Skeletal muscle satellite cell (primary cell): Measurements from ENCODE around the gene PTPRT.

Experiments used
- H3K27me3 ChIP-seq: 2 replicates; pipeline ENCODE4 v1.7.0; 2013; ENCODE audit warnings: low read length; ENCODE audit not compliant: control insufficient read depth, insufficient read depth
- H3K36me3 ChIP-seq: 2 replicates; pipeline ENCODE4 v1.7.0; 2013; ENCODE audit warnings: mild to moderate bottlenecking, control low read depth, low read length; ENCODE audit not compliant: insufficient read depth
- H3K4me1 ChIP-seq: 2 replicates; pipeline ENCODE4 v1.7.0; 2013; ENCODE audit warnings: low read length; ENCODE audit not compliant: control insufficient read depth, insufficient read depth
- H3K4me2 ChIP-seq: 2 replicates; pipeline ENCODE4 v1.7.0; 2013; ENCODE audit warnings: mild to moderate bottlenecking, low read length
- H3K4me3 ChIP-seq: 2 replicates; pipeline ENCODE4 v1.7.0; 2013; ENCODE audit warnings: low read length
- H3K9ac ChIP-seq: 2 replicates; pipeline ENCODE4 v1.7.0; 2013; ENCODE audit warnings: mild to moderate bottlenecking, low read depth, low read length, moderate library complexity
- H3K9me3 ChIP-seq: replicated peaks from 2 replicates; pipeline ENCODE4 v1.7.0; 2013; ENCODE audit warnings: mild to moderate bottlenecking, control low read depth, low read length

Gene PTPRT

GRCh38 chr20:42959996-42960395, 229.7 kb downstream of the PTPRT start:
- Histone ChIP-seq H3K36me3 (no peaks in the 10 kb centered on the region), H3K9me3 (peaks cover 16% of the 10 kb centered on the region), H3K4me2 (no peak overlapping the region), H3K9ac (no peak overlapping the region), H3K4me1 (no peaks in the 10 kb centered on the region), H3K27me3 (no peaks in the 10 kb centered on the region), H3K4me3 (no peak overlapping the region)

GRCh38 chr20:42958367-42959069, 231.2 kb downstream of the PTPRT start:
- H3K4me2 ChIP-seq: no peak overlapping the region
- no peaks in the 10 kb centered on the region for H3K27me3 ChIP-seq
- no peak overlapping the region for H3K9ac ChIP-seq
- no peaks in the 10 kb centered on the region for H3K36me3 ChIP-seq
- H3K9me3 ChIP-seq: peaks cover 16% of the 10 kb centered on the region
- no peak overlapping the region for H3K4me3 ChIP-seq
- no peaks in the 10 kb centered on the region for H3K4me1 ChIP-seq

DNA sequence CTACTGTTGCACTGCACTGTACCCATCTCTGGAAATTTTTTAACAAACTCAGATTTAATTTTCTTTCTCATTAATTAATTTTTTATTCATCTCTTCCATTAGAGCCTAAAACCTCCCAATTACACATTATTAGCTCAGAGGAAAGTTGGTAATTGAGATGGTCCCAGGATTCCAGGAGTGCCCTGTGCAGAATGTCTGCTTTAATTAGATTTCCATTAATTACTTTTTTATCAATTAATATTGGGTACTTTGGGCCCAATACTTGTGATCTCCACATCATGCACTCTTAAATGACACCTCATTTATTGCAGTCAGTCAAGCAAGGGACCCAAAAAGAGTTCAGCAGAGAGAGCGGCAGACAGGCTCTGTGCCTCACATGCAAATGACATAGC, 232.0 kb downstream of the PTPRT start:
- Histone ChIP-seq H3K4me2 (no peak overlapping the region), H3K4me1 (no peaks in the 10 kb centered on the region), H3K27me3 (no peaks in the 10 kb centered on the region), H3K9ac (no peak overlapping the region), H3K36me3 (no peaks in the 10 kb centered on the region), H3K4me3 (no peak overlapping the region), H3K9me3 (peaks cover 16% of the 10 kb centered on the region)

DNA sequence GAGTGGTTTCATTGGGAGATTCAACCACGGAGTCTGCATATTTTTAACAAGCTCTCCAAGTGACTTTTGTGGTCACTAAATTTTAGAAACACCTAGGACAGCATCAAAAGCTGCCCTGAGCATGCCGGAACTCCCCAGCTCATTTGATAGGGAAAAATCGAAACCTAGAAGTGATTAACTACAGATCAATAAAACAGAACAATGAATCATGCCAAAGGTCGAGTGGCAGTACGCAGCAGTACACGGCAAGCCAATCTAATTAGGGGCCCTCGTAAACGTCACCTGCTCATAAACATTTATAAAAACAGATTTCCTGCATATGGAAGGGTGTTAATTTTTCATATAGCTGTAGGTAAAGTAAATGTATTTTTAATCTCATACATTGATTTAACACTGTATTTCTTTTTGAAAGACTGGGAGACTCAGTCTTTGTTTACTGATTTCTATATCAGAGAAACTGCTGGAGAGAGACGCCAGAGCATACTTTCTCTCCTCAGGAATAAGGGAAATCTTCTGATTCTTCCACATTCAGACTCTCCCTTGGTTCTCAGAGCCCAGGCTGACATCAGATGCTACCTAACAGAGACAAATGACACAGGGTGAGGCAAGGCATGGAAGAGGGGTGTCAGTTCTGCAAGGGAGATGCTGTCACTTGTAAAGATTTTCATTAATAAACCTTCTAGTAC, 232.5 kb downstream of the PTPRT start:
- no peaks in the 10 kb centered on the region for H3K4me1 ChIP-seq

DNA sequence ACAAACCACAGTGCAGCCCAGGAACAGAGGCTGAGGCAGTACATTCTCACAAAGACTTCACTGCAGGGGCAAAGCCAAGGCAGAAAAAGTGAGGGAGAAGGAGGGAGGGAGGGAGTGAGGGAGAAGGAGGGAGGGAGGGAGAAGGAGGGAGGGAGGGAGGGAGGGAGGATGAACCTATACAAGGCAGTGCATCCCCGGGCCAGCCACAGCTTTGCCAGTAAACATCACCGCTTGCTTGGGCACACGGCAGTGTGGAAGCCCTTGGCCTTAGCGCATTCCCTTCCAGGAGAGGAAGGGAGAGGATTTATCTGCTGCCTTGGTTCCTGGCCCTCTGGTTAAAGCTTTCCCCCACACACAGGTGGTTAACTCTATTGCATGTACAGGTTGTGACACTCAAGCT, 234.0 kb downstream of the PTPRT start:
- peaks cover 20% of the 10 kb centered on the region for H3K9me3 ChIP-seq
- H3K36me3 ChIP-seq: no peaks in the 10 kb centered on the region
- H3K4me1 ChIP-seq: no peaks in the 10 kb centered on the region
- H3K9ac ChIP-seq: no peak overlapping the region
- no peak overlapping the region for H3K4me2 ChIP-seq
- H3K27me3 ChIP-seq: no peaks in the 10 kb centered on the region
- H3K4me3 ChIP-seq: no peak overlapping the region

More for the DNA sequence above, 232.5 kb downstream of the PTPRT start:
- no peak overlapping the region for H3K4me2 ChIP-seq
- peaks cover 16% of the 10 kb centered on the region for H3K9me3 ChIP-seq
- no peak overlapping the region for H3K9ac ChIP-seq
- no peak overlapping the region for H3K4me3 ChIP-seq
- H3K27me3 ChIP-seq: no peaks in the 10 kb centered on the region
- no peaks in the 10 kb centered on the region for H3K36me3 ChIP-seq

GRCh38 chr20:42954951-42955350, 234.8 kb downstream of the PTPRT start:
- H3K9ac ChIP-seq: no peak overlapping the region
- H3K4me1 ChIP-seq: no peaks in the 10 kb centered on the region
- no peaks in the 10 kb centered on the region for H3K27me3 ChIP-seq
- H3K4me2 ChIP-seq: no peak overlapping the region
- H3K36me3 ChIP-seq: no peaks in the 10 kb centered on the region
- H3K4me3 ChIP-seq: no peak overlapping the region
- peaks cover 15% of the 10 kb centered on the region for H3K9me3 ChIP-seq

GRCh38 chr20:42949950-42950349, 239.8 kb downstream of the PTPRT start:
- H3K27me3 ChIP-seq: no peaks in the 10 kb centered on the region
- H3K4me2 ChIP-seq: no peak overlapping the region
- peaks cover 14% of the 10 kb centered on the region for H3K9me3 ChIP-seq
- H3K9ac ChIP-seq: no peak overlapping the region
- no peak overlapping the region for H3K4me3 ChIP-seq
- H3K4me1 ChIP-seq: no peaks in the 10 kb centered on the region
- H3K36me3 ChIP-seq: no peaks in the 10 kb centered on the region

GRCh38 chr20:42945234-42945994, 244.3 kb downstream of the PTPRT start:
- Histone ChIP-seq H3K36me3 (no peaks in the 10 kb centered on the region), H3K27me3 (no peaks in the 10 kb centered on the region), H3K4me3 (no peak overlapping the region), H3K4me1 (no peaks in the 10 kb centered on the region), H3K9me3 (peaks cover 10% of the 10 kb centered on the region), H3K9ac (no peak overlapping the region), H3K4me2 (no peak overlapping the region)

DNA sequence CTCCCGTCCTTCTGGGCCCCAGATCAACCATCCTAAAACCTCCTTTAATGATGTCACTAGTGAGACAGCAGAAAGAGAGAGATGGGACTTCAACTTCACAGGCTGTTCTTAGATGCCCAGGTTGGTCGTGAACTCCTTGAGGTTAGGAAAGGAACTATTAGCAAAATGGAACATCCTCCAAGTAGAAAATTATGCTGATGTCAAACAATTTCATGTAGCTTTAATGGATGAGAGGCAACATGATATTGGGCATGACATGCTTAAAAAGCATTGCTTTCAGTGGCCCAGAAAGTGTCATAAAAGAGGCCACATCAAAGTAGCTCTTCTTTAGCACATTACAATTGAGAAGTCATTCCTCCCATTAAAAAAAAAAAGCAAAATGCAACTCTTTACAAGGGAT, 248.1 kb downstream of the PTPRT start:
- H3K9ac ChIP-seq: no peak overlapping the region
- no peaks in the 10 kb centered on the region for H3K27me3 ChIP-seq
- H3K4me1 ChIP-seq: no peaks in the 10 kb centered on the region
- H3K36me3 ChIP-seq: no peaks in the 10 kb centered on the region
- H3K4me3 ChIP-seq: no peak overlapping the region
- no peak overlapping the region for H3K4me2 ChIP-seq
- peaks cover under 1% of the 10 kb centered on the region for H3K9me3 ChIP-seq

DNA sequence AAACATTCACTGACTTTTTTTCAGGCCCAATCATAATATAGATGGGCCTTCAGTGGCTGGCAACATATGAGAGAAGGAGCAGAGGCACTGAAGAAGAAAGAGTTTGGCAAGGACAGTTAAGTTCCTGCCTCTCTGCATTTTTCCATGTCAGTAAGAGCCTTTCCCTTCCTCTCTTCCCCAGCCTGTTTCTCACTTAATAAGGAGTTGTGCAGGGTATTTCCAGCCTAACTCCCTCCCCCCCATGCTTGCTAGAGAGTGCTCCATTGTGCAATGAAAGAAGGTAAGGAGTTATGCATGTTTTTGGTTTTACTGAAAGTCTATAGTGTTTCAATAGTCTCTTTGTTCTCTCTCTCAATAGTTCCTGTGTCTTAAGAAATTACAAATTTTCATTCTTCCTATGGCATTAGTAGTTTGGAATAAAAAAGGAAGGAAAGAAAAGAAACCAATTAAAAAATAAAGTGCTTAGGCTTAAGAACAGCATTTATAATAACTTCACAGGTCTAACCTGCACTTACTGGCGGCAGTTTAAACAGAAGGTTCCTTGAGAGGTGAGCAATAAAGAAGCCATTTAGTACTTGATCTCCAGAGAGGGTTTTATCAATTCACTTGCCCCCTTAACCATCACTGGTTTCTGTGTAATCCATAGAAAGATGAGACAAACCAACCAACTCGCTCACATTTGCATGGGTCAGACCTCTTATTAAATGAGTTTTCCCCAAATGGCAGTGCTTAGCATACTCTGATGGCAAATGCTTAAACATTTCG, 251.1 kb downstream of the PTPRT start:
- Histone ChIP-seq H3K4me2 (no peak overlapping the region), H3K4me3 (no peak overlapping the region), H3K36me3 (no peaks in the 10 kb centered on the region), H3K27me3 (no peaks in the 10 kb centered on the region), H3K9me3 (peaks cover 6% of the 10 kb centered on the region), H3K9ac (no peak overlapping the region), H3K4me1 (no peaks in the 10 kb centered on the region)

DNA sequence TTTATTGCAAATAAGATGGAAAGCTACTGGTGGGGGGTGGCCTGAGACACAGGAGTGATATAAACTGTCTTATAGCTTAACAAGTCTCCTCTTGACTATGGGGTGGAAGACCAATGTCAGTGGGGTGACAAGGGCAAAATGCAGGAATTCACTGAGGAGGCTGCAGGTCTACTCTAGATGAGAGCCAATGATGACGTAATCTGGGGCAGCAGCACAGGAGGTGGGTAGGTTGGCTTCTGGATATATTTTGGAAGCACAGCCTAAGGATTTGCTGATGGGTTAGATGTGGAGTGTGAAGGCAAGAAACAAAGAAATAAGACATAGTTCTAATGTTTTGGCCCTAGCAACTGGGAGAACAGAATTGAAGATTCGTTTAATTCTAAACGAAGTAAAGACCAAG, 253.2 kb downstream of the PTPRT start:
- H3K4me3 ChIP-seq: no peak overlapping the region
- H3K4me2 ChIP-seq: no peak overlapping the region
- no peak overlapping the region for H3K9ac ChIP-seq
- no peaks in the 10 kb centered on the region for H3K4me1 ChIP-seq
- no peaks in the 10 kb centered on the region for H3K27me3 ChIP-seq
- peaks cover 13% of the 10 kb centered on the region for H3K9me3 ChIP-seq
- no peaks in the 10 kb centered on the region for H3K36me3 ChIP-seq
